Ramos (cell line): Measurements from ENCODE around the gene SLC30A9.

Source experiments
- in situ Hi-C: fragments of 300-500 bp; cut with MboI; formaldehyde crosslinking; loops from one replicate; pipeline ENCODE4 v1.14.3; 2022; ENCODE audit warnings: low sequenced_read_pairs; ENCODE audit not compliant: unreplicated experiment

Gene SLC30A9

GRCh38 chr4:42132099-42132498 is 141.8 kb downstream of the SLC30A9 start:
- in situ Hi-C loops, result no loop called here

DNA sequence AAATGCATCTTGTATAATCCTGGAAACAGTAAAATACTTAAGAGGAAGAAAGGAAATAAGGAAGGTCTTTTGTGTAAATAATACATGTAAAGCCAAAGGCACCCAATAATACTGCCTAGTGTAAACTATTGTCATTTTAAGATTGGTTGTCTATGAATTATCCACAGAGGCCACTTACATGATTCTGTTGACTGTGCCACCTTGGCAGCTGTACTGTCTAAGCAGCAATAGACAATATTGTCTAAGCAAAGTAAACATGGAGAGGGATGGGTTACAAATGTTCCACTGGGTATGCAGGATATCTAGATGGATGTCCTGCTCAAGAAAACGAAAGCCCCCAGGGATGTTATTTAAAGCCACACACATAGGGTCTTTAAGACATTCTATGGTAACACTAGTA is 142.7 kb downstream of the SLC30A9 start:
- in situ Hi-C loops, result no loop called here

DNA sequence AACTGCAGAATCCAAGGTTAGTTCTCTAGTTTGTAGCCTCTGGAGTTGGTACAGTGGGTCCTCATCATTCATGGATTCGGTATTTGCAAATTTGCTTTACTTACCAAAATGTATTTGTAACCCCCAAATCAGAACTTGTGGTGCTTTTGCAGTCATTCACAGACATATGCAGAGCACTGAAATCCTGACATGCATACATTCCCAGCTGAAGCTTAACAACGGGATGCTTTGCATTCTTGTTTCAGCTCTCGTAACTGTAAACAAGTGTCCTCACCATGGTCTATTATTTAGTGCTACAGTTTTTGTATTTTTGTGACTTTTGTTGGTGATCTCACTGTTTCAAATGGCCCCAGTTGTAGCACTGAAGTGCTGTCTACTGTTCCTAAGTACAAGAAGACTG is 146.0 kb downstream of the SLC30A9 start:
- in situ Hi-C loops, result no loop called here
